Prostate gland (tissue), 2 donors: Measurements from ENCODE around the gene SGK2.
"Not testable (repeated sequence)": the region's sequence is repeated elsewhere in the genome, so short reads cannot be mapped to it uniquely, and the experiment has no call there.

Experiments
- POLR2A ChIP-seq: fragments of 450-650 bp; IDR thresholded peaks from one replicate; pipeline ENCODE4 v1.6.1; 2016; ENCODE audit warnings: antibody characterized with exemption, mild to moderate bottlenecking
- POLR2AphosphoS5 ChIP-seq: sonication (generic); formaldehyde crosslinking; IDR thresholded peaks from one replicate; pipeline ENCODE4 v1.6.1; 2017; ENCODE audit warnings: antibody characterized with exemption
- TF ChIP-seq, protein P1 (sequence below), 4 experiments: fragments of 200-600 bp in 2 of 4; fragments of 450-650 bp in 2 of 4; sonication (generic) in 2 of 4; IDR thresholded peaks; 1 replicate in 3 of 4; 2 replicates in 1 of 4; pipeline ENCODE4 v1.5.1; 2016 to 2019; ENCODE audit warnings: antibody characterized with exemption in 4 of 4, mild to moderate bottlenecking in 2 of 4, moderate library complexity in 2 of 4

DNA sequence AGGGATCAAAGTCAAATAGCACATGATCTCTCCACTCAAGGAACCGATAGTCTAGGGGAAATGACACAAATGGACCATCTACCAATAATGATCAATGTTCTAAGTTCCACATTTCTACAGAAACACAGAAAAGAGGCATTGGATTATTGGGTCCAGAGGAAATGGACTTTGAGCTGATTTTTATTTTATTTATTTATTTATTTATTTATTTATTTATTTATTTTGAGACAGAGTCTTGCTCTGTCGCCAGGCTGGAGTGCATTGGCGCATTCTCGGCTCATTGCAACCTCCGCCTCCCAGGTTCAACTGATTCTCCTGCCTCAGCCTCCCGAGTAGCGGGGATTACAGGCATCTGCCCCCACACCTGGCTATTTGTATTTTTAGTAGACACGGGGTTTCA lies 43.1 kb downstream of the SGK2 start:
- TF ChIP-seq, protein P1, sequence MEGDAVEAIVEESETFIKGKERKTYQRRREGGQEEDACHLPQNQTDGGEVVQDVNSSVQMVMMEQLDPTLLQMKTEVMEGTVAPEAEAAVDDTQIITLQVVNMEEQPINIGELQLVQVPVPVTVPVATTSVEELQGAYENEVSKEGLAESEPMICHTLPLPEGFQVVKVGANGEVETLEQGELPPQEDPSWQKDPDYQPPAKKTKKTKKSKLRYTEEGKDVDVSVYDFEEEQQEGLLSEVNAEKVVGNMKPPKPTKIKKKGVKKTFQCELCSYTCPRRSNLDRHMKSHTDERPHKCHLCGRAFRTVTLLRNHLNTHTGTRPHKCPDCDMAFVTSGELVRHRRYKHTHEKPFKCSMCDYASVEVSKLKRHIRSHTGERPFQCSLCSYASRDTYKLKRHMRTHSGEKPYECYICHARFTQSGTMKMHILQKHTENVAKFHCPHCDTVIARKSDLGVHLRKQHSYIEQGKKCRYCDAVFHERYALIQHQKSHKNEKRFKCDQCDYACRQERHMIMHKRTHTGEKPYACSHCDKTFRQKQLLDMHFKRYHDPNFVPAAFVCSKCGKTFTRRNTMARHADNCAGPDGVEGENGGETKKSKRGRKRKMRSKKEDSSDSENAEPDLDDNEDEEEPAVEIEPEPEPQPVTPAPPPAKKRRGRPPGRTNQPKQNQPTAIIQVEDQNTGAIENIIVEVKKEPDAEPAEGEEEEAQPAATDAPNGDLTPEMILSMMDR (IDR thresholded peaks at IDR 0.05), result not testable (repeated sequence)
- TF ChIP-seq POLR2AphosphoS5, POLR2A: not testable (repeated sequence)
